CD4-positive, alpha-beta T cell treated with Interleukin-2 at 100 ng/mL for 4 hours (primary cell): ENCODE results near the gene TP73.
A peak's percentile ranks its signal among the peaks of the same experiment; 100 is the strongest.

Experiments used
- DNase-seq: peaks from one replicate; pipeline ENCODE4 v3.0.0-alpha.2; 2020; ENCODE audit warnings: low spot score

TP73 gene

GRCh38 chr1:3634059-3634800 lies 18.1 kb upstream of the TP73 start:
- DNase-seq: no peak

- no peak for DNase-seq
Observed at GRCh38 chr1:3636080-3636479, 16.2 kb upstream of the TP73 start.

- no peak for DNase-seq
Observed at GRCh38 chr1:3636531-3636930, 15.8 kb upstream of the TP73 start.

- DNase-seq: no peak
Observed at GRCh38 chr1:3638027-3638426, 14.3 kb upstream of the TP73 start.

GRCh38 chr1:3638676-3639075 lies 13.6 kb upstream of the TP73 start:
- DNase-seq: no peak

GRCh38 chr1:3639397-3639911 lies 12.9 kb upstream of the TP73 start:
- no peak for DNase-seq

- DNase-seq: no peak
Observed at GRCh38 chr1:3640121-3640837, 12.0 kb upstream of the TP73 start.

- DNase-seq: no peak
Observed at GRCh38 chr1:3641046-3641760, 11.1 kb upstream of the TP73 start.

- no peak for DNase-seq
Observed at GRCh38 chr1:3641816-3642215, 10.5 kb upstream of the TP73 start.

GRCh38 chr1:3642919-3643675 lies 9.2 kb upstream of the TP73 start:
- DNase-seq: no peak

GRCh38 chr1:3644273-3644672 lies 8.0 kb upstream of the TP73 start:
- no peak for DNase-seq

- no peak for DNase-seq
Observed at GRCh38 chr1:3645247-3645646, 7.1 kb upstream of the TP73 start.

GRCh38 chr1:3645666-3646355 lies 6.5 kb upstream of the TP73 start:
- DNase-seq: no peak

GRCh38 chr1:3646596-3646995 lies 5.7 kb upstream of the TP73 start:
- DNase-seq: no peak

- DNase-seq: peak; percentile 91
Observed at GRCh38 chr1:3649342-3650247, 2.7 kb upstream of the TP73 start, which contains the start of gene WRAP73. TSS of gene WRAP73 (minus strand) at chr1:3650103. CDS start at chr1:3649999, 104 bp downstream.

GRCh38 chr1:3650248-3651025 lies 1.9 kb upstream of the TP73 start:
- DNase-seq: no peak

- DNase-seq: no peak
Observed at GRCh38 chr1:3651026-3651929, 1.0 kb upstream of the TP73 start.

- DNase-seq: no peak
Observed at GRCh38 chr1:3652548-3653285, 401 bp downstream of the TP73 start.
